NB4 (cell line): ENCODE data around the gene PBX1.

Experiments
- DNase-seq: peaks from one replicate; pipeline ENCODE4 v3.0.0; 2010; ENCODE audit warnings: low read depth
- H3K4me3 ChIP-seq: one replicate; pipeline ENCODE4 v1.5.1; 2011; ENCODE audit warnings: mild to moderate bottlenecking, low read depth, low read length, moderate library complexity
- MYC ChIP-seq: IDR thresholded peaks from 2 replicates; pipeline ENCODE4 v1.6.1; 2011; ENCODE audit warnings: low read depth, low read length
- POLR2A ChIP-seq: IDR thresholded peaks from 2 replicates; pipeline ENCODE4 v1.6.1; 2011; ENCODE audit warnings: mild to moderate bottlenecking; ENCODE audit not compliant: insufficient read length; ENCODE audit errors: extremely low read depth
- TF ChIP-seq, protein P1 (sequence below): IDR thresholded peaks from 2 replicates; pipeline ENCODE4 v1.6.1; 2011; ENCODE audit warnings: low read depth, low read length
- TF ChIP-seq, protein P2 (sequence below): IDR thresholded peaks from one replicate; pipeline ENCODE4 v1.5.1; 2012; ENCODE audit warnings: low read depth, low read length

PBX1 gene

DNA sequence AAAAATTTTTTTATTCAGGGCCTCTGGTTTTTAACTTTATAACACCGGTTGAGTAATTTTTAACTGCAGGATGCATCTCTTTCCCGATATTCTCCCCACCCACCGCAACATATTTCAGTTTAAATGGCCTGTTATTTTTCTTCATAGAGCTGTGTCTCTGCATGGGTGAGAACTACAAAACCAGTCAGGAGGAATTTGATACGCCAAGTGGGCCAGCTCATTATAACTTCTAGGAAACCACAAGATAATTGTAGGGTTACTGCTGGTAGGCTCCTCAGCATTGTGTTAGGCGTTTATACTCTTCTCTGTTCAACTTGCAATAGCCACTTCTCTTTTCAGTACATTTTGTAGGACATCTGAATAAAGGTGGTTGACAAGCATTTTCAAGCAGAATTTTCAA is 169.7 kb downstream of the PBX1 start:
- TF ChIP-seq, protein P1, sequence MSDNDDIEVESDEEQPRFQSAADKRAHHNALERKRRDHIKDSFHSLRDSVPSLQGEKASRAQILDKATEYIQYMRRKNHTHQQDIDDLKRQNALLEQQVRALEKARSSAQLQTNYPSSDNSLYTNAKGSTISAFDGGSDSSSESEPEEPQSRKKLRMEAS: no peak
- TF ChIP-seq POLR2A (no peak), MYC (no peak)
- TF ChIP-seq, protein P2, sequence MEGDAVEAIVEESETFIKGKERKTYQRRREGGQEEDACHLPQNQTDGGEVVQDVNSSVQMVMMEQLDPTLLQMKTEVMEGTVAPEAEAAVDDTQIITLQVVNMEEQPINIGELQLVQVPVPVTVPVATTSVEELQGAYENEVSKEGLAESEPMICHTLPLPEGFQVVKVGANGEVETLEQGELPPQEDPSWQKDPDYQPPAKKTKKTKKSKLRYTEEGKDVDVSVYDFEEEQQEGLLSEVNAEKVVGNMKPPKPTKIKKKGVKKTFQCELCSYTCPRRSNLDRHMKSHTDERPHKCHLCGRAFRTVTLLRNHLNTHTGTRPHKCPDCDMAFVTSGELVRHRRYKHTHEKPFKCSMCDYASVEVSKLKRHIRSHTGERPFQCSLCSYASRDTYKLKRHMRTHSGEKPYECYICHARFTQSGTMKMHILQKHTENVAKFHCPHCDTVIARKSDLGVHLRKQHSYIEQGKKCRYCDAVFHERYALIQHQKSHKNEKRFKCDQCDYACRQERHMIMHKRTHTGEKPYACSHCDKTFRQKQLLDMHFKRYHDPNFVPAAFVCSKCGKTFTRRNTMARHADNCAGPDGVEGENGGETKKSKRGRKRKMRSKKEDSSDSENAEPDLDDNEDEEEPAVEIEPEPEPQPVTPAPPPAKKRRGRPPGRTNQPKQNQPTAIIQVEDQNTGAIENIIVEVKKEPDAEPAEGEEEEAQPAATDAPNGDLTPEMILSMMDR: no peak
- peak; percentile 4 for DNase-seq

DNA sequence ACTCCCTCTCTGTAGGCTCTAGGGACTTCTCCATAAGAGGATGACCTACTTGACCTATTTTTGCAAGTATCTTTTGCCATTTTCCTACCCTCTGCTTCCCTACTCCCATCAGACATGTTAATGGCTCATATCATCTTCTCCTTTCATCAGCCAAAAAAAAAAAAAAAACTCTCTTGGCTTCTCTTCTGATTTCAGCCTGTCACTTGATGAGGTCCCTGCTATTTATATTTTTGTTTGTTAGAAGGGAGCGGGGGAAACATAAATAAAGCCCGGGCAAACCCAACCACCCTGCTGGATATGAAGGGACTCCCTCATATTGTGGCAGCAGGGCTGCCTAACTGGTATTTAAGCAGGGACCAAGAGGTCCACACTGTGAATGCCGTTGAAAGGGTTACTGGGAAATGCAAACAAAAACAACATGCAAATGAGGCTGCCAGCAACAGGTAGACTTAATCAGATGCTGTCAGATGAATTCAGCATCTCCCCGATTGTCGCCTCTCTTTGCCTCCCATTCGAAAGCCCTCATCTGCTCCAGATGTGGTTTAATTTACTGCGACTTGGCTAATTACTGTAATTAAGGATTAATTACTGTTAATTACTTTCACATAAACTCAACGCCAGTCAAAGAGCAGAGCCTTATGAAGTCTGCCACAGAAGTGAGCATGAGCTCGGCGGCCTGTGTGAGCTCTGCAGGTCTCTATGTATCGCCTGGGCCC is 172.3 kb downstream of the PBX1 start:
- H3K4me3 ChIP-seq: no peak overlapping the region
- TF ChIP-seq, protein P1: no peak
- no peak for DNase-seq

More for the DNA sequence above, 169.7 kb downstream of the PBX1 start:
- no peak overlapping the region for H3K4me3 ChIP-seq

DNA sequence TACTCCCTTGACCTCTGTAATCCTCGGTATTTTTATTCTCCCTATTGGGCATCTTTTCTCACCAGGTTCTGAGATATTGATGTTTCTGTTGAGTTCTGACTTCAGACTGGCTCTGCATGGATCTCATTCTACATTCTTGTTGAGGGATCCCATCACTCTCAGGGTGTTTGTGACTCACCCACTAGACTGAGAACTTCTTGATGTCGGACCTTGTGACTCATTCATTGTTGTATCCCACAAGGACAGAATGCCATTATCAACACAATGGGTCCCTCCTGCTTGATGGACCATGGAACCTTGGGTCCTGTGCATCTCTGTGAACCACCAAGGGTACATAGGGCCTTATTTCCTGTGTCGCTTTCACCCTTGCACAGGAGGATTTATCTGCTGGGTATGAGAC is 174.1 kb downstream of the PBX1 start:
- no peak overlapping the region for H3K4me3 ChIP-seq
- DNase-seq: peak; percentile 2
- TF ChIP-seq POLR2A (no peak), MYC (no peak)
- TF ChIP-seq, protein P1: no peak
- TF ChIP-seq, protein P2: no peak

DNA sequence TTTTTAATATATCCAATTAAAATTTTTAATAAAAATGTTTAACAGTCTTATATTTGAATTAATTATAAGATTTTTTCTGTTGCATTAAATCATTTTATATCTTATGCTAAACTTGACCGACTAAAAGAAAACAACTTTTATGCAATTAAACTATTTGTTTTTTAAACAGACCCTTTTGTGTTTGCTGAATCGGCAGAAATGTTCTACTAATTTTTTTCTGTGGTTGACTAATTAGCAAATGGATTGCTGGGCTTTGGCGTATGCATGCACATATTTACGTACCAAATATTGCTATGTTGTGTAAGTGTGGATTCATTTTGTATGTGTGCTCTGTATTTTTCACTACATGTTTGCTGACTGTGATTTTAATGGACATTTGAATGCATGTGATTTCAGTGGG is 174.8 kb downstream of the PBX1 start:
- no peak overlapping the region for H3K4me3 ChIP-seq
- DNase-seq: no peak
- TF ChIP-seq MYC: no peak
- no peak for TF ChIP-seq POLR2A
- TF ChIP-seq, protein P1: no peak
- TF ChIP-seq, protein P2: no peak

DNA sequence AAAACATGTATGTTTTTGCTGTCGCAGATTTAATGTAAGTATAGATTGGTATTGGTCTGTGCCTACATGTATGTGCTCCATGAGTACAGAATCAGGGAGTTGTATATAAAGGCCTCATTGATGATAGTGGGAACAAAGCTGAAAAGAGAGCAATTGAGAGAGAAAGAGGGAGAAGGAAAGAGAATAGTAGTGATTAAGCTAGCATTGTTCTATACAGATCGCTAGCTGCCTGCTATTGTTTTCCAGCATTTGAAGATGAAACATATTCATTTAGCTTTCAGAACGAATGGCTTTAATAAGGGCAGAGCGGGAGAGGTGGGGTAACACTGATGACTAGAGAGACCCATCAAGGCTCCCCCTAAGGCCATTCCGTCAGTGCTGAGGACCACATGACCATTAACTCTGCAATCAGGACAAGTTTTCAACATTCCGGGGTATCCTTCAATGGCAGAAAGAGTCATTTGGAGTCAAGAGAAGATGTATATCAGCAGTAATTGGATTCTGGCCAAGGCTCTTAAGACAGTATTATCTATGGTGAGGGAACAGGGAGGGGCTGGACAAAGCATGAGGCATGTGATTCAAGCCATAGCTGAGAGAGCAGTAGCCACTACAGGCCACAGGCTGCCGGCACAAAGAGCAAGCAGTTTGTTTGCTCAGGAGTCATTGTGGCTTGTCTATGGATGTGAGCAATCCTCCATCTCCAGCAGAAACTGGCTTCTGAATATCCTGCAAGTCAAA is 176.5 kb downstream of the PBX1 start:
- no peak for DNase-seq
- TF ChIP-seq, protein P2: no peak

DNA sequence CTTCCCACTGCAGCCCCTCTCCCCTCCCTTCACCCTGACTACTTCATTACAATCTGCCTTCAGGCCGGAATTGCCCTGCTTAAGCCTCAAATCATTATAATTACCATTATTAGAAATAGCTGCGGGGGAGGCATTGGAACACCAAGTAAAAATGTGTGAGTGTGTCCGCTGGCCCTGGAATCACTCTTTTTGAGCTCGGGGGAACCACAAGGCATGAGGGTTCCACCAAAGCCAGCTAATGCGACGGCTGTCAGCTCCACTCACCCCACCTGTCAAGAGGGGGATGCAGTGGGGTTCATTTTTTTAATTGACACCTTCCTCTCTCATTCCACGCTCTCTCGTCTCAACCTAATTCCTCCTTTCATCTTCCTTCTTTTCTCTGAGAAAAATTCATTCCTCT is 177.2 kb downstream of the PBX1 start:
- TF ChIP-seq POLR2A (no peak), MYC (no peak)
- TF ChIP-seq, protein P1: no peak
- TF ChIP-seq, protein P2: no peak
- no peak overlapping the region for H3K4me3 ChIP-seq
- DNase-seq: no peak

More for the DNA sequence above, 176.5 kb downstream of the PBX1 start:
- no peak overlapping the region for H3K4me3 ChIP-seq
